Stomach (tissue), 9 donors: ENCODE measurements around the gene BTBD9. TPM values are rescaled to one million over a fixed set of nuclear protein-coding genes. Genes with fewer than 3 reads are reported as not detected.

Experiments used
- DNase-seq, 2 donors: peaks; one replicate each; pipeline versions ENCODE4 v3.0.0 to v3.0.0-alpha.2; 2013 to 2019
- H3K27ac ChIP-seq, 5 donors: fragments of 200-600 bp in 4 of 5; sonication (generic) in 4 of 5; one replicate each; pipeline ENCODE4 v1.5.1; 2013 to 2019; ENCODE audit warnings: mild to moderate bottlenecking in 1 of 5, moderate library complexity in 1 of 5
- H3K27me3 ChIP-seq, 3 donors: fragments of 200-600 bp; sonication (generic); one replicate each; pipeline ENCODE4 v1.5.1; 2017 to 2019; ENCODE audit warnings: mixed run types in 1 of 3
- H3K36me3 ChIP-seq, 4 donors: fragments of 200-600 bp; sonication (generic); 1 replicate in 3 of 4; 2 replicates in 1 of 4; pipeline ENCODE4 v1.5.1; 2016 to 2019
- H3K4me1 ChIP-seq, 4 donors: fragments of 200-600 bp; sonication (generic); one replicate each; pipeline ENCODE4 v1.5.1; 2016 to 2019
- H3K4me3 ChIP-seq, 4 donors: fragments of 200-600 bp; sonication (generic) in 3 of 4; one replicate each; pipeline ENCODE4 v1.5.1; 2016 to 2019; ENCODE audit warnings: mild to moderate bottlenecking in 1 of 4
- H3K9me3 ChIP-seq, 4 donors: fragments of 200-600 bp; sonication (generic); one replicate each; pipeline ENCODE4 v1.5.1; 2016 to 2019
- CTCF ChIP-seq, 7 experiments: fragments of 450-650 bp in 4 of 7; fragments of 200-600 bp in 3 of 7; sonication (generic) in 3 of 7; IDR thresholded peaks; one replicate each; pipeline ENCODE4 v1.5.1; 2016 to 2019; ENCODE audit warnings: antibody characterized with exemption in 7 of 7, control low read depth in 2 of 7, mild to moderate bottlenecking in 1 of 7
- EP300 ChIP-seq: sonication (generic); formaldehyde crosslinking; IDR thresholded peaks from one replicate; pipeline ENCODE4 v1.6.1; 2017; ENCODE audit warnings: antibody characterized with exemption
- POLR2A ChIP-seq, 4 donors: fragments of 450-650 bp; IDR thresholded peaks; one replicate each; pipeline ENCODE4 v1.6.1; 2016; ENCODE audit warnings: antibody characterized with exemption in 4 of 4, control low read depth in 2 of 4, mild to moderate bottlenecking in 1 of 4, moderate library complexity in 1 of 4
- POLR2AphosphoS5 ChIP-seq, 3 donors: sonication (generic); formaldehyde crosslinking; IDR thresholded peaks; one replicate each; pipeline ENCODE4 v1.6.1; 2016; ENCODE audit warnings: antibody characterized with exemption in 3 of 3
- WGBS, 5 donors: extraction: QIAGEN DNeasy Blood & Tissue Kit in 3 of 5; methylation state at CpG; one replicate each; pipeline versions ENCODE4 v1.1.5 to v1.1.7; 2013 to 2018; 5-methylcytosine and 5-hydroxymethylcytosine counted together
- intact Hi-C: fragments of 100-400 bp; cut with DNase I; formaldehyde crosslinking; loops from one replicate; pipeline ENCODE4 v1.15.1; 2023; ENCODE audit warnings: low total_unique reads
- polyA plus RNA-seq, 3 donors: library from polyadenylated mRNA; stranded (reverse); fragments of 200-250 nt; gene quantifications; one replicate each; pipeline ENCODE4 v1.2.3, GENCODE V29; 2013
- total RNA-seq, 5 donors: library from RNA; depleted of rRNA; stranded (reverse); fragments of >200 nt; gene quantifications; one replicate each; pipeline versions ENCODE4 v1.1.0 to v1.2.3, GENCODE V29; 2014 to 2016
- donor health status: healthy with polysubstance abuse.
- donor health status: Bipolar disorder and iron deficiency.
- donor health status: healthy.

Gene BTBD9
- total and polyA plus RNA-seq, 8 donors, result 1.4 to 90.2 (median 6.8) TPM

GRCh38 chr6:38149531-38149930, 490.2 kb downstream of the BTBD9 start:
- H3K27ac ChIP-seq, result no peak overlapping the region
- 69 to 83% (median 75%) methylated on average over 2 of the region's 2 CpGs for WGBS, 5 donors
- DNase-seq, result peak in 1 of 2 donors; percentile 74
- TF ChIP-seq CTCF (IDR thresholded peaks at IDR 0.05) (no peak), POLR2A (IDR thresholded peaks at IDR 0.05) (no peak), POLR2AphosphoS5 (IDR thresholded peaks at IDR 0.05) (no peak), EP300 (no peak)
- H3K27me3 ChIP-seq, result no peaks in the 10 kb centered on the region
- H3K9me3 ChIP-seq, result no peaks in the 10 kb centered on the region
- H3K36me3 ChIP-seq, result peaks cover 21 to 45% (median 35%) of the 10 kb centered on the region in 4 donors
- peaks cover 0 to 18% (median 6%) of the 10 kb centered on the region in 4 donors for H3K4me1 ChIP-seq
- no peak overlapping the region for H3K4me3 ChIP-seq
- intact Hi-C loops, result no loop called here

GRCh38 chr6:38148606-38149005, 491.1 kb downstream of the BTBD9 start:
- Histone ChIP-seq H3K27me3 (no peaks in the 10 kb centered on the region), H3K36me3 (peaks cover 13 to 37% (median 30%) of the 10 kb centered on the region in 4 donors), H3K4me1 (peaks cover 0 to 24% (median 8%) of the 10 kb centered on the region in 4 donors), H3K9me3 (no peaks in the 10 kb centered on the region), H3K4me3 (no peak overlapping the region), H3K27ac (no peak overlapping the region)
- DNase-seq, result no peak
- intact Hi-C loops, result no loop called here
- WGBS, 5 donors, result 87 to 95% (median 89%) methylated on average over 2 of the region's 2 CpGs
- TF ChIP-seq POLR2A (IDR thresholded peaks at IDR 0.05), result no peak
- no peak for TF ChIP-seq EP300
- TF ChIP-seq CTCF (IDR thresholded peaks at IDR 0.05), result no peak
- TF ChIP-seq POLR2AphosphoS5 (IDR thresholded peaks at IDR 0.05), result no peak

- Histone ChIP-seq H3K27ac (no peak overlapping the region), H3K4me3 (no peak overlapping the region), H3K9me3 (no peaks in the 10 kb centered on the region), H3K4me1 (peaks cover 0 to 28% (median 13%) of the 10 kb centered on the region in 4 donors), H3K27me3 (no peaks in the 10 kb centered on the region), H3K36me3 (peaks cover 0 to 26% (median 18%) of the 10 kb centered on the region in 4 donors)
- DNase-seq, result no peak
- WGBS, 5 donors, result 81 to 94% (median 90%) methylated on average over 1 of the region's 1 CpG
- intact Hi-C loops, result no loop called here
- TF ChIP-seq CTCF (IDR thresholded peaks at IDR 0.05) (no peak), EP300 (no peak), POLR2A (IDR thresholded peaks at IDR 0.05) (no peak), POLR2AphosphoS5 (IDR thresholded peaks at IDR 0.05) (no peak)
Measured at GRCh38 chr6:38146734-38147027, 493.0 kb downstream of the BTBD9 start.

- TF ChIP-seq POLR2AphosphoS5 (IDR thresholded peaks at IDR 0.05) (no peak), CTCF (IDR thresholded peaks at IDR 0.05) (no peak), EP300 (no peak), POLR2A (IDR thresholded peaks at IDR 0.05) (no peak)
- WGBS, 5 donors, result 86 to 93% (median 90%) methylated on average over 8 of the region's 8 CpGs
Measured at GRCh38 chr6:38146021-38146733, 493.6 kb downstream of the BTBD9 start.

More at GRCh38 chr6:38146021-38146733, 493.6 kb downstream of the BTBD9 start:
- intact Hi-C loops, result no loop called here
- no peaks in the 10 kb centered on the region for H3K27me3 ChIP-seq
- peaks cover 0 to 28% (median 13%) of the 10 kb centered on the region in 4 donors for H3K4me1 ChIP-seq
- H3K27ac ChIP-seq, result no peak overlapping the region
- no peak for DNase-seq
- no peaks in the 10 kb centered on the region for H3K9me3 ChIP-seq
- H3K36me3 ChIP-seq, result peaks cover 0 to 21% (median 14%) of the 10 kb centered on the region in 4 donors
- H3K4me3 ChIP-seq, result no peak overlapping the region
